GM12873 (cell line): ENCODE data around the gene CATSPER1.

ENCODE experiments used
- CTCF ChIP-seq: IDR thresholded peaks from 2 replicates; pipeline ENCODE4 v1.5.1; 2012; ENCODE audit warnings: low read depth, mild to moderate bottlenecking, moderate library complexity, low read length, control low read depth; ENCODE audit not compliant: insufficient read depth; ENCODE audit errors: missing control alignments

The CATSPER1 gene

GRCh38 chr11:66032957-66033735, 6.9 kb upstream of the CATSPER1 start:
- no peak for TF ChIP-seq CTCF

GRCh38 chr11:66022401-66023185, 3.7 kb downstream of the CATSPER1 start:
- TF ChIP-seq CTCF: peak; percentile 90

- no peak for TF ChIP-seq CTCF
Observed at GRCh38 chr11:66020618-66021357, 5.5 kb downstream of the CATSPER1 start.

DNA sequence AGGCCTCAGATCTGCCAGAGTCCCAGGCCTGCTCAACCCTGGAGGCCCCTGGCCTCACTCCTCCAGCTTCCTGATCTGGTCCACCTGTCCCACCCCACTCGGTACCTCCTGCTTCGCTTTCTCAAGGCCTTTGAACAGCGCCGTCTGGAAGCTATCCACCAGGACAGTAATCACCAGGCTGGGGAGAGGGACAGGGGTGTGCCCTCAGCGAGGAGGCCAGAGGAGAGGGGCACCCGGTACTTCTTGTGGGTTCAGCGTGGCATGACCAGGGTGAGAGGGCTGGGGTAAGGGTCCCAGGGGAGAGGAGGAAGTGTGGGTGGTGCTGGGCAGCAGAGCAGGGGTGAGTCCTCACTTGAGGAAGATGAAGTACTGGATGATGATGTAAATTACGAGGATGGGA, 6.1 kb downstream of the CATSPER1 start:
- no peak for TF ChIP-seq CTCF

DNA sequence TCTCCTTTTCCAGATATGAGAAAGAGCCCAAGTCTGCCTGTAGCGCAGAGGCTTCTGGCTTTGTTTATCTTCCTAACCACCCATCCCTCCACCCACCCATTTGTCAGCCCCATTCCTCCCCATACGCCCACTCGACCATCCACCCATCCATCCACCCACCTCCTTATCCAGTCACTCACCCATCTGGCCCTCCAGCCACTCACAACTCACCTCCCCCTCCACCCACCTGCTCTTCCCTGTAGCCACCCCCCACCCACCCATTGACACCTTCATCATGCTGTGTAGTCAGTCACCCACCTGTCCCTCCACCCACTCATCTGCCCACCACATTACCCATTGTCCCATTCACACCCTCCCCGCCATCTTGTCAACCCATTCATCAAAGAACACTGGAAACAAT, 9.0 kb downstream of the CATSPER1 start:
- TF ChIP-seq CTCF: no peak

- no peak for TF ChIP-seq CTCF
Observed at GRCh38 chr11:66016793-66017177, 9.5 kb downstream of the CATSPER1 start.
